GM23248 (cell line): ENCODE data around the gene KCNH5.

Source experiments
- EZH2 ChIP-seq: fragments of 200-600 bp; sonication (generic); IDR thresholded peaks from 2 replicates; pipeline ENCODE4 v1.6.1; 2018; ENCODE audit warnings: antibody characterized with exemption, mild to moderate bottlenecking; ENCODE audit not compliant: insufficient read depth, poor library complexity, severe bottlenecking
- EZH2phosphoT487 ChIP-seq: fragments of 200-600 bp; sonication (generic); IDR thresholded peaks from 2 replicates; pipeline ENCODE4 v1.6.1; 2018; ENCODE audit warnings: antibody characterized with exemption, moderate library complexity, mild to moderate bottlenecking, low read depth; ENCODE audit not compliant: insufficient read depth

DNA sequence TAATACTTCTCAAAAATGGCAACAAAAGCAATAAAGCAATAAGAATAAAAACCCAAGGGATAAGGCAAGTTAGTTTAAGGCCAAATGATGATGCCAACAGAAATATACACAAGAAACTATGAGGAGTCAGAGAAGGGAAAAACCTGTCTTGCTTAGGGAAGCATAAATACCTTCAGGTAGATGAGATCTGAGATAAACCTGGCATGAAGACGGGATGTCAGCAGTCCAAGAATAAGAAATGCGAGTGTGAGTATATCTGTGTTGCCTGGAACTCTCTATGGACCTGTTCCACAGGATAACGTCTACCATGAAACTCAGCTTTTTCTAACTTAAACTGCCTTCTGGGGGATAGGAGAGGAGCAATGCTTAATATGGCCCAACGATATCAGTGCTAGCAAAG is 30.6 kb downstream of the KCNH5 start:
- TF ChIP-seq EZH2 (no peak), EZH2phosphoT487 (no peak)
